ENCODE measurements around the gene GPLD1. TPM values are rescaled to one million over a fixed set of nuclear protein-coding genes. Genes with fewer than 3 reads are reported as not detected.
"Not testable (repeated sequence)": the region's sequence is repeated elsewhere in the genome, so short reads cannot be mapped to it uniquely, and the experiment has no call there.

Gene GPLD1
- polyA plus RNA-seq, 3 donors from 2014 or later, result 0.06 TPM; not detected in 2

DNA sequence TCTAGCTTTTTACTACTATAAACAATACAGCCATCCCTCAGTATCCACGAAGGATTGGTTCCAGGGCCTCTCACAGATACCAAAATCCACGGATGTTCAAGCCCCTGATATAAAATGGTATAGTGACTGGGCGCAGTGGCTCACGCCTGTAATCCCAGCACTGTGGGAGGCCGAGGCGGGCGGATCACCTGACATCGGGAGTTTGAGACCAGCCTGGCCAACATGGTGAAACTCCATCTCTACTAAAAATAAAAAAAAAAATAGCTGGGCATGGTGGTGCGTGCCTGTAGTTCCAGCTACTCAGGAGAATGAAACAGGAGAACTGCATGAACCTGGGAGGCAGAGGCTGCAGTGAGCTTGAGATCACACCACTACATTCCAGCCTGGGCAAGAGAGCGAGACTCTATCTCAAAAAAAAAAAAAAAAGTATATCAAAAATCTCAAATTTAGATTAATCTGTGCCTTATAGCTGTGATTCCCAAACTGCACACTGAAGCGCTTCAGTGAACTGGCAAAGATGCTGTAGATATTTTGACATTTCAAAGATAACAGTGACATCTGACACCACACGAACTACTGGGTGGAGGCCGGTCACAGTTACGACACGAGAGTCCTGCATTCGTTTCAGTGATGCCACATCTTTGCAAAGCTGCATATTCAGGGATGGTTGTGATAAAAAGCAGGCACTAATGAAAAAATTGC lies 48.3 kb downstream of the GPLD1 start:
- Mint-ChIP-seq H3K9me3 (no peaks in the 10 kb centered on the region), H3K4me3 (no peak overlapping the region), H3K27ac (no peak overlapping the region), H3K4me1 (no peaks in the 10 kb centered on the region), H3K36me3 (peaks cover 0 to 14% (median 0%) of the 10 kb centered on the region in 3 donors), H3K27me3 (ENCODE audit: low read depth in 3 of 3) (no peaks in the 10 kb centered on the region)
- no peak for DNase-seq

DNA sequence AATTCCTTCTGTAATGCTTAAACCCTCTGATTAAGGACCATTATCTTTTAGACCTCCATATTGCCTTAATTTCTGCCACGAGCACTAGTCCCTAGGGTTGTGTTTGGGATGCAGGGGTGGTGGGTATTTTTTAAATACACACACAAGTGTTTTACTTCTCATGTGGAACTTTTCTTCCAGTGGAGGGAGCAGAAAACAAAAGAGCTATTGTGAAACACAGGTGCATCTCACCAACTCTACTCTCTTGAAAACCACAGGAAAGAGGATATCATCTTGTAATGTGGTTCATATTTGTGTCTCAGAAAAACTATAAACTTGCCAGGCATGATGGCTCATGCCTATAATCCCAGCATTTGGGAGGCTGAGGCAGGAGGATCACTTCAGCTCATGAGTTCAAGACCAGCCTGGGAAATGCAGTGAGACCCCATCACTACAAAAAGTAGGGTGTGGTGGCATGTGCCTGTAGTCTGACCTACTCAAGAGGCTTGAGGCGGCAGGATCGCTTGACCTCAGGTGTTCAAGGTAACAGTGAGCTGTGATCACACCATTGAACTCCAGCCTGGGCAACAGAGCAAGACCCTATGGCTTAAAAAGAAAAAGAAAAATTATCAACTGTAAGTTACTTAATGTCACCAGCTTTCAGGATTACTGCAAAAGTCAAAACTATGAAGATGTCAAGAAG lies 49.4 kb downstream of the GPLD1 start:
- Mint-ChIP-seq H3K9me3 (no peaks in the 10 kb centered on the region), H3K36me3 (peaks cover 0 to 14% (median 0%) of the 10 kb centered on the region in 3 donors), H3K27me3 (ENCODE audit: low read depth in 3 of 3) (no peaks in the 10 kb centered on the region), H3K4me1 (no peaks in the 10 kb centered on the region), H3K27ac (no peak overlapping the region), H3K4me3 (no peak overlapping the region)
- no peak for DNase-seq

DNA sequence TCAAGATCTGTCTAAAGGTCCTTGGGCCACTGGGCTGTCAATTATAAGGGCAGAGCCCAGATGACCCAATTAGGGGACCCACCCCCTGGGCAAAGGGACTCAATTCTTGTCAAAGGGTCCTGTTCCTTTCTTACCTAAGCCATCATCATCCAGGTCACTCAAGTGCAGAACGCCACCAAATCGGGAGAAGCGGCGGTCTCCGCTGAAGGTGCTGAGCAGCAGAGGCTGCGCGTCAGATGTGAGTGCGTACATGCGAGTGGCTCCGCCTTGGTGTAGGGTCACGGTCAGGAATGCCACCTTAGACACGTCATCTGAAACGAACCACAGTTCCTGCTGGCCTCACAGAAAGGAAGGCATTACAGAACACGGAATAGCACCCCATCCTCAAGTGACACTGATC lies 52.4 kb downstream of the GPLD1 start:
- H3K27ac Mint-ChIP-seq, result no peak overlapping the region
- peaks cover 0 to 17% (median 0%) of the 10 kb centered on the region in 3 donors for H3K36me3 Mint-ChIP-seq
- no peaks in the 10 kb centered on the region for H3K9me3 Mint-ChIP-seq

GRCh38 chr6:24432611-24433010 lies 56.8 kb downstream of the GPLD1 start:
- no peak overlapping the region for H3K27ac Mint-ChIP-seq
- no peaks in the 10 kb centered on the region for H3K9me3 Mint-ChIP-seq
- no peak for DNase-seq
- H3K36me3 Mint-ChIP-seq, result peaks cover 0 to 19% (median 0%) of the 10 kb centered on the region in 3 donors
- H3K4me3 Mint-ChIP-seq, result no peak overlapping the region
- H3K27me3 Mint-ChIP-seq (ENCODE audit: low read depth in 3 of 3), result no peaks in the 10 kb centered on the region
- H3K4me1 Mint-ChIP-seq, result no peaks in the 10 kb centered on the region

More for the DNA sequence above, 52.4 kb downstream of the GPLD1 start:
- Mint-ChIP-seq H3K4me1 (no peaks in the 10 kb centered on the region), H3K27me3 (ENCODE audit: low read depth in 3 of 3) (no peaks in the 10 kb centered on the region), H3K4me3 (no peak overlapping the region)
- DNase-seq, result no peak

DNA sequence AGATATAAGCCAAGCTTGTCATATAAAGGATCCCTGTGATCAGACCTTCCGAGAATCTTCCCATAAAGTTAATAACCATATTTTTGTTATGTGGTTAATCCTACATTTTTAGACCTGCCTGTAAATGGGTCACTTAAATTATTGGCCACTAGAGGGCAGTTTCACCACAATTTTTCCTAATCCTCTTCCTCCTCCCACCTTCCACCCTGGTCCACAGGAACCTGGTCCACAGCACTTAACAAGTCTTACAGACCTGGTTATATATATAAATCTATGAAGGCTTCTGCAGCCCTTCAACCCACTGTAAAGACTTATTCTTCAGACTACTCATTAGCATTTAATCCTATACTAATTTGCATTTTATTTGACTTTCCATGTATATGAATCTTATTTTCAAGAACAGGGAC lies 58.3 kb downstream of the GPLD1 start:
- Mint-ChIP-seq H3K4me3 (no peak overlapping the region), H3K4me1 (no peaks in the 10 kb centered on the region), H3K36me3 (peaks cover 0 to 11% (median 5%) of the 10 kb centered on the region in 3 donors), H3K9me3 (no peaks in the 10 kb centered on the region), H3K27me3 (ENCODE audit: low read depth in 3 of 3) (no peaks in the 10 kb centered on the region), H3K27ac (no peak overlapping the region)
- DNase-seq, result peak; percentile 13 to 30 (median 14)

GRCh38 chr6:24430086-24430485 lies 59.3 kb downstream of the GPLD1 start:
- H3K4me1 Mint-ChIP-seq, result no peaks in the 10 kb centered on the region
- no peaks in the 10 kb centered on the region for H3K27me3 Mint-ChIP-seq (ENCODE audit: low read depth in 3 of 3)
- no peaks in the 10 kb centered on the region for H3K9me3 Mint-ChIP-seq
- H3K36me3 Mint-ChIP-seq, result peaks cover 0 to 13% (median 5%) of the 10 kb centered on the region in 3 donors
- no peak for DNase-seq
- H3K27ac Mint-ChIP-seq, result no peak overlapping the region
- H3K4me3 Mint-ChIP-seq, result no peak overlapping the region

- Mint-ChIP-seq H3K4me1 (no peaks in the 10 kb centered on the region), H3K27ac (no peak overlapping the region), H3K27me3 (ENCODE audit: low read depth in 3 of 3) (no peaks in the 10 kb centered on the region), H3K36me3 (peaks cover 5 to 22% (median 8%) of the 10 kb centered on the region in 3 donors), H3K4me3 (no peak overlapping the region), H3K9me3 (no peaks in the 10 kb centered on the region)
- no peak for DNase-seq
These were observed 60.2 kb downstream of the GPLD1 start for GRCh38 chr6:24429146-24429545.

GRCh38 chr6:24428615-24429014 lies 60.8 kb downstream of the GPLD1 start:
- H3K27ac Mint-ChIP-seq, result no peak overlapping the region
- H3K36me3 Mint-ChIP-seq, result peaks cover 5 to 23% (median 9%) of the 10 kb centered on the region in 3 donors
- H3K27me3 Mint-ChIP-seq (ENCODE audit: low read depth in 3 of 3), result no peaks in the 10 kb centered on the region
- H3K4me3 Mint-ChIP-seq, result no peak overlapping the region
- H3K9me3 Mint-ChIP-seq, result no peaks in the 10 kb centered on the region
- H3K4me1 Mint-ChIP-seq, result no peaks in the 10 kb centered on the region
- DNase-seq, result no peak

- peak overlapping the region in 2 of 6 donors; percentile 17 to 58 for H3K27ac Mint-ChIP-seq
These were observed 62.5 kb downstream of the GPLD1 start for GRCh38 chr6:24426729-24427446.

GRCh38 chr6:24425091-24425490 lies 64.3 kb downstream of the GPLD1 start:
- H3K9me3 Mint-ChIP-seq, result no peaks in the 10 kb centered on the region
- H3K4me1 Mint-ChIP-seq, result no peaks in the 10 kb centered on the region
- H3K27me3 Mint-ChIP-seq (ENCODE audit: low read depth in 3 of 3), result no peaks in the 10 kb centered on the region
- no peak for DNase-seq
- H3K27ac Mint-ChIP-seq, result no peak overlapping the region
- peaks cover 19 to 46% (median 21%) of the 10 kb centered on the region in 3 donors for H3K36me3 Mint-ChIP-seq
- H3K4me3 Mint-ChIP-seq, result no peak overlapping the region

More at GRCh38 chr6:24426729-24427446, 62.5 kb downstream of the GPLD1 start:
- Mint-ChIP-seq H3K4me3 (no peak overlapping the region), H3K9me3 (no peaks in the 10 kb centered on the region), H3K4me1 (no peaks in the 10 kb centered on the region), H3K36me3 (peaks cover 12 to 31% (median 14%) of the 10 kb centered on the region in 3 donors), H3K27me3 (ENCODE audit: low read depth in 3 of 3) (no peaks in the 10 kb centered on the region)
- DNase-seq, result no peak

GRCh38 chr6:24419526-24419925 lies 69.9 kb downstream of the GPLD1 start:
- Mint-ChIP-seq H3K36me3 (peaks cover 35 to 64% (median 35%) of the 10 kb centered on the region in 3 donors), H3K9me3 (no peaks in the 10 kb centered on the region), H3K27me3 (ENCODE audit: low read depth in 3 of 3) (no peaks in the 10 kb centered on the region), H3K27ac (no peak overlapping the region), H3K4me3 (no peak overlapping the region), H3K4me1 (no peaks in the 10 kb centered on the region)
- DNase-seq, result no peak

DNA sequence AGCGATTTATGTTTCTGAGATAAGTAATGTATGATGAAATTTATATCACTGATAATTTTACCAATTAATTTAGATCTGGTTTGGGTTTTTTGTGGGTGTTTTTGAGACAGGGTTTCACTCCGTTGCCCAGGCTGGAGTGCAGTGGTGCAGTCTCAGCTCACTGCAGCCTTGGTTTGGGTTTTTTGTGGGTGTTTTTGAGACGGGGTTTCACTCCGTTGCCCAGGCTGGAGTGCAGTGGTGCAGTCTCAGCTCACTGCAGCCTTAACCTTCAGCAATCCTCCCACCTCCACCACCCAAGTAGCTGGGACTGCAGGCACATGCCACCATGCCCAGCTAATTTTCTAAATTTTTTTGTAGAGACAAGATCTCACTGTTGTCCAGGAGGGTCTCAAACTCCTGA lies 73.6 kb downstream of the GPLD1 start:
- Mint-ChIP-seq H3K27ac (no peak overlapping the region), H3K4me1 (peaks cover 0 to 1% of the 10 kb centered on the region in 2 donors)

GRCh38 chr6:24414531-24414930 lies 74.8 kb downstream of the GPLD1 start:
- not testable (repeated sequence) for DNase-seq; H3K27me3 Mint-ChIP-seq (ENCODE audit: low read depth in 3 of 3); H3K4me1 Mint-ChIP-seq; H3K4me3 Mint-ChIP-seq; H3K9me3 Mint-ChIP-seq; H3K27ac Mint-ChIP-seq
- peaks cover 21 to 38% (median 32%) of the 10 kb centered on the region in 3 donors for H3K36me3 Mint-ChIP-seq

More for the DNA sequence above, 73.6 kb downstream of the GPLD1 start:
- DNase-seq, result no peak
- H3K9me3 Mint-ChIP-seq, result no peaks in the 10 kb centered on the region
- H3K36me3 Mint-ChIP-seq, result peaks cover 31 to 50% (median 36%) of the 10 kb centered on the region in 3 donors
- no peak overlapping the region for H3K4me3 Mint-ChIP-seq
- no peaks in the 10 kb centered on the region for H3K27me3 Mint-ChIP-seq (ENCODE audit: low read depth in 3 of 3)

DNA sequence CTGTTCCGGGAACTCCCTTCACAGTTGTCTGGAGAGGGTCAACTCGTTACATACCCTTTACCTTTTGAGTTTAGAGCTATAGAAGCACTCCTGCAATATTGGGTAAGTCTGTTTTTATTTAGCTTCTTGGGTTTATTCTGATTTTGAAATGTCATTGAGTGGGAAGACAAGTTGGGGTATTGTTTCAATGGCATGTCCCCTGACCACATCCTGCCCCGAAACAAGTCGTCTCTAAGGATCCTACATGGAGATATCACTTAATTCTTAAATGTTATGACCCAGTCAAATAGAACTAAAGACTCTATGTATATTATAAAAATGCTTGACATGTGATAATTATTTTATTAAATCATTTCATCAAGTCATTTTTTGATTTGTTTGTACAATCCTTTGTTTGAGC lies 77.1 kb downstream of the GPLD1 start:
- Mint-ChIP-seq H3K4me3 (no peak overlapping the region), H3K4me1 (peaks cover 1 to 7% of the 10 kb centered on the region in 2 donors), H3K27me3 (ENCODE audit: low read depth in 3 of 3) (no peaks in the 10 kb centered on the region), H3K27ac (no peak overlapping the region), H3K9me3 (no peaks in the 10 kb centered on the region), H3K36me3 (peaks cover 18 to 31% (median 30%) of the 10 kb centered on the region in 3 donors)
- no peak for DNase-seq
